Measurements from ENCODE around the gene PYGO2. TPM values are rescaled to one million over a fixed set of nuclear protein-coding genes. Genes with fewer than 3 reads are reported as not detected.

PYGO2 gene
- total and polyA plus RNA-seq, 2 of the 8 experiments (the other 6 are each of a cell fraction or from before 2014, with no cell fraction given), result 31.0 to 31.6 TPM

- no peak overlapping the region for H2AFZ ChIP-seq (ENCODE audit: low read length)
- CTCF ChIA-PET (ENCODE audit: partially characterized antibody), result interaction anchor here (0.5 to 18.6 kb wide), 10 partner anchors 9 to 130 kb away, joined by 3 to 354 read pairs (median 6); partner anchors contain the start of genes ADAM15, LENEP, PBXIP1 and ZBTB7B
- H3K9me3 ChIP-seq (ENCODE audit: insufficient read depth in 2 of 2, low read depth in 1 of 2, low read length in 1 of 2), result no peaks in the 10 kb centered on the region
- no peaks in the 10 kb centered on the region for H3K27me3 ChIP-seq (replicated peaks in 1 of 4; ENCODE audit: control insufficient read depth in 3 of 4, extremely low read depth in 1 of 4, insufficient read depth in 3 of 4, low read length in 3 of 4)
- H3K79me2 ChIP-seq (ENCODE audit: control insufficient read depth in 1 of 2, insufficient read depth in 2 of 2, low read length in 2 of 2), result peaks cover 0 to 59% of the 10 kb centered on the region in 2 experiments; a peak in 3 of 4 replicates
- H4K5ac ChIP-seq (ENCODE audit: insufficient read length, low read depth, low read length), result no peak overlapping the region
- POLR2A ChIA-PET (ENCODE audit: partially characterized antibody), result interaction anchor here (0.6 to 9.3 kb wide), 7 partner anchors 9 to 1039 kb away, joined by 3 to 128 read pairs (median 3); partner anchors contain the start of genes ADAM15 and CREB3L4
- H3K56ac ChIP-seq (replicated peaks; ENCODE audit: insufficient read length, low read depth, low read length), result no peak overlapping the region
- no peak overlapping the region for H2BK20ac ChIP-seq (ENCODE audit: low read length)
- H3K27ac ChIP-seq (ENCODE audit: low read depth, low read length), result no peak overlapping the region
- peak overlapping the region; percentile 72; the same call in 1 of the 2 replicates for H2BK15ac ChIP-seq (ENCODE audit: low read length)
- H3K4me1 ChIP-seq (replicated peaks in 1 of 4; ENCODE audit: control insufficient read depth in 3 of 4, insufficient read depth in 4 of 4, low read length in 3 of 4), result peaks cover 6 to 52% (median 30%) of the 10 kb centered on the region in 4 experiments
- no peak overlapping the region for H4K8ac ChIP-seq (ENCODE audit: extremely low read depth, insufficient read depth, low read length)
- H3K4me3 ChIP-seq (ENCODE audit: extremely low read depth in 1 of 4, insufficient read depth in 2 of 4, low read depth in 3 of 4, low read length in 4 of 4), result no peak overlapping the region
- no peak for FAIRE-seq
- no peak overlapping the region for H2BK120ac ChIP-seq (replicated peaks; ENCODE audit: low read depth, low read length)
- no peak overlapping the region for H2BK5ac ChIP-seq (ENCODE audit: low read depth, low read length)
- TF ChIP-seq CEBPB (IDR thresholded peaks at IDR 0.05; ENCODE audit: low read depth, low read length), result no peak
- TF ChIP-seq SIX5 (IDR thresholded peaks at IDR 0.05; ENCODE audit: low read depth, low read length), result peak; percentile 93
- no peak for DNase-seq (ENCODE audit: low read depth in 1 of 2, low spot score in 2 of 2)
- H3K4me2 ChIP-seq (ENCODE audit: insufficient read depth in 1 of 2, low read depth in 2 of 2, low read length in 2 of 2), result no peak overlapping the region
- H2AK5ac ChIP-seq (ENCODE audit: low read depth, low read length), result no peak overlapping the region
- no peak overlapping the region for H2BK12ac ChIP-seq (ENCODE audit: low read depth, low read length)
- H3K23ac ChIP-seq (ENCODE audit: insufficient read length), result no peak overlapping the region
- H3K4ac ChIP-seq (replicated peaks; ENCODE audit: insufficient read length, low read depth, low read length), result no peak overlapping the region
- no peak overlapping the region for H4K91ac ChIP-seq (replicated peaks; ENCODE audit: insufficient read length, low read length)
- H3K36me3 ChIP-seq (ENCODE audit: control insufficient read depth in 2 of 4, insufficient read depth in 4 of 4, low read length in 3 of 4), result peaks cover 0 to 2% (median 0%) of the 10 kb centered on the region in 4 experiments; a peak in 2 of 8 replicates
- 90% methylated on average over 2 of the region's 2 CpGs; no CpG with 5 or more reads in 1 of the 2 experiments for WGBS, 2 experiments (ENCODE audit: extremely low coverage in 1 of 2, insufficient coverage in 1 of 2, insufficient read length in 1 of 2, insufficient replicate concordance in 2 of 2, low coverage in 1 of 2, low lambda C conversion rate in 2 of 2, missing lambda C conversion rate in 1 of 2)
- H4K20me1 ChIP-seq (replicated peaks in 1 of 2; ENCODE audit: control insufficient read depth in 1 of 2, insufficient read depth in 2 of 2, low read length in 2 of 2), result peaks cover 0 to 17% of the 10 kb centered on the region in 2 experiments
- H3K79me1 ChIP-seq (ENCODE audit: low read depth, low read length), result peaks cover 17% of the 10 kb centered on the region
- no peak overlapping the region for H3K14ac ChIP-seq (ENCODE audit: insufficient read length)
- no peak overlapping the region for H3K9ac ChIP-seq (replicated peaks in 1 of 4; ENCODE audit: extremely low read depth in 1 of 4, low read depth in 3 of 4, low read length in 3 of 4)
- H3K23me2 ChIP-seq (ENCODE audit: low read depth, low read length), result peaks cover 5% of the 10 kb centered on the region; the same call in 1 of the 2 replicates
- H3K18ac ChIP-seq (ENCODE audit: extremely low read depth, low read length), result no peak overlapping the region
Measured at GRCh38 chr1:155006601-155007101, 45.1 kb upstream of the PYGO2 start.

All from H1 (cell line).